Measurements from ENCODE around the gene FAM163B. TPM values are rescaled to one million over a fixed set of nuclear protein-coding genes. Genes with fewer than 3 reads are reported as not detected.

FAM163B gene
- total and polyA plus RNA-seq, 2 of the 8 experiments (the other 6 are each of a cell fraction or from before 2014, with no cell fraction given), result 0.63 to 1.0 TPM

GRCh38 chr9:133595910-133596309 is 13.3 kb downstream of the FAM163B start (continued):
- TF ChIP-seq, protein P1, sequence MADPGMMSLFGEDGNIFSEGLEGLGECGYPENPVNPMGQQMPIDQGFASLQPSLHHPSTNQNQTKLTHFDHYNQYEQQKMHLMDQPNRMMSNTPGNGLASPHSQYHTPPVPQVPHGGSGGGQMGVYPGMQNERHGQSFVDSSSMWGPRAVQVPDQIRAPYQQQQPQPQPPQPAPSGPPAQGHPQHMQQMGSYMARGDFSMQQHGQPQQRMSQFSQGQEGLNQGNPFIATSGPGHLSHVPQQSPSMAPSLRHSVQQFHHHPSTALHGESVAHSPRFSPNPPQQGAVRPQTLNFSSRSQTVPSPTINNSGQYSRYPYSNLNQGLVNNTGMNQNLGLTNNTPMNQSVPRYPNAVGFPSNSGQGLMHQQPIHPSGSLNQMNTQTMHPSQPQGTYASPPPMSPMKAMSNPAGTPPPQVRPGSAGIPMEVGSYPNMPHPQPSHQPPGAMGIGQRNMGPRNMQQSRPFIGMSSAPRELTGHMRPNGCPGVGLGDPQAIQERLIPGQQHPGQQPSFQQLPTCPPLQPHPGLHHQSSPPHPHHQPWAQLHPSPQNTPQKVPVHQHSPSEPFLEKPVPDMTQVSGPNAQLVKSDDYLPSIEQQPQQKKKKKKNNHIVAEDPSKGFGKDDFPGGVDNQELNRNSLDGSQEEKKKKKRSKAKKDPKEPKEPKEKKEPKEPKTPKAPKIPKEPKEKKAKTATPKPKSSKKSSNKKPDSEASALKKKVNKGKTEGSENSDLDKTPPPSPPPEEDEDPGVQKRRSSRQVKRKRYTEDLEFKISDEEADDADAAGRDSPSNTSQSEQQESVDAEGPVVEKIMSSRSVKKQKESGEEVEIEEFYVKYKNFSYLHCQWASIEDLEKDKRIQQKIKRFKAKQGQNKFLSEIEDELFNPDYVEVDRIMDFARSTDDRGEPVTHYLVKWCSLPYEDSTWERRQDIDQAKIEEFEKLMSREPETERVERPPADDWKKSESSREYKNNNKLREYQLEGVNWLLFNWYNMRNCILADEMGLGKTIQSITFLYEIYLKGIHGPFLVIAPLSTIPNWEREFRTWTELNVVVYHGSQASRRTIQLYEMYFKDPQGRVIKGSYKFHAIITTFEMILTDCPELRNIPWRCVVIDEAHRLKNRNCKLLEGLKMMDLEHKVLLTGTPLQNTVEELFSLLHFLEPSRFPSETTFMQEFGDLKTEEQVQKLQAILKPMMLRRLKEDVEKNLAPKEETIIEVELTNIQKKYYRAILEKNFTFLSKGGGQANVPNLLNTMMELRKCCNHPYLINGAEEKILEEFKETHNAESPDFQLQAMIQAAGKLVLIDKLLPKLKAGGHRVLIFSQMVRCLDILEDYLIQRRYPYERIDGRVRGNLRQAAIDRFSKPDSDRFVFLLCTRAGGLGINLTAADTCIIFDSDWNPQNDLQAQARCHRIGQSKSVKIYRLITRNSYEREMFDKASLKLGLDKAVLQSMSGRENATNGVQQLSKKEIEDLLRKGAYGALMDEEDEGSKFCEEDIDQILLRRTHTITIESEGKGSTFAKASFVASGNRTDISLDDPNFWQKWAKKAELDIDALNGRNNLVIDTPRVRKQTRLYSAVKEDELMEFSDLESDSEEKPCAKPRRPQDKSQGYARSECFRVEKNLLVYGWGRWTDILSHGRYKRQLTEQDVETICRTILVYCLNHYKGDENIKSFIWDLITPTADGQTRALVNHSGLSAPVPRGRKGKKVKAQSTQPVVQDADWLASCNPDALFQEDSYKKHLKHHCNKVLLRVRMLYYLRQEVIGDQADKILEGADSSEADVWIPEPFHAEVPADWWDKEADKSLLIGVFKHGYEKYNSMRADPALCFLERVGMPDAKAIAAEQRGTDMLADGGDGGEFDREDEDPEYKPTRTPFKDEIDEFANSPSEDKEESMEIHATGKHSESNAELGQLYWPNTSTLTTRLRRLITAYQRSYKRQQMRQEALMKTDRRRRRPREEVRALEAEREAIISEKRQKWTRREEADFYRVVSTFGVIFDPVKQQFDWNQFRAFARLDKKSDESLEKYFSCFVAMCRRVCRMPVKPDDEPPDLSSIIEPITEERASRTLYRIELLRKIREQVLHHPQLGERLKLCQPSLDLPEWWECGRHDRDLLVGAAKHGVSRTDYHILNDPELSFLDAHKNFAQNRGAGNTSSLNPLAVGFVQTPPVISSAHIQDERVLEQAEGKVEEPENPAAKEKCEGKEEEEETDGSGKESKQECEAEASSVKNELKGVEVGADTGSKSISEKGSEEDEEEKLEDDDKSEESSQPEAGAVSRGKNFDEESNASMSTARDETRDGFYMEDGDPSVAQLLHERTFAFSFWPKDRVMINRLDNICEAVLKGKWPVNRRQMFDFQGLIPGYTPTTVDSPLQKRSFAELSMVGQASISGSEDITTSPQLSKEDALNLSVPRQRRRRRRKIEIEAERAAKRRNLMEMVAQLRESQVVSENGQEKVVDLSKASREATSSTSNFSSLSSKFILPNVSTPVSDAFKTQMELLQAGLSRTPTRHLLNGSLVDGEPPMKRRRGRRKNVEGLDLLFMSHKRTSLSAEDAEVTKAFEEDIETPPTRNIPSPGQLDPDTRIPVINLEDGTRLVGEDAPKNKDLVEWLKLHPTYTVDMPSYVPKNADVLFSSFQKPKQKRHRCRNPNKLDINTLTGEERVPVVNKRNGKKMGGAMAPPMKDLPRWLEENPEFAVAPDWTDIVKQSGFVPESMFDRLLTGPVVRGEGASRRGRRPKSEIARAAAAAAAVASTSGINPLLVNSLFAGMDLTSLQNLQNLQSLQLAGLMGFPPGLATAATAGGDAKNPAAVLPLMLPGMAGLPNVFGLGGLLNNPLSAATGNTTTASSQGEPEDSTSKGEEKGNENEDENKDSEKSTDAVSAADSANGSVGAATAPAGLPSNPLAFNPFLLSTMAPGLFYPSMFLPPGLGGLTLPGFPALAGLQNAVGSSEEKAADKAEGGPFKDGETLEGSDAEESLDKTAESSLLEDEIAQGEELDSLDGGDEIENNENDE (IDR thresholded peaks at IDR 0.05; ENCODE audit: insufficient replicate concordance, low read length), result no peak
- no peak for TF ChIP-seq RAD21 (IDR thresholded peaks at IDR 0.05 in 1 of 2, conservative IDR thresholded peaks at IDR 0.05 in 1 of 2; ENCODE audit: low read depth in 2 of 2, low read length in 2 of 2)
- no peak for TF ChIP-seq SIX5 (IDR thresholded peaks at IDR 0.05; ENCODE audit: low read depth, low read length)
- no peak for TF ChIP-seq RBBP5 (IDR thresholded peaks at IDR 0.05; ENCODE audit: borderline replicate concordance, low read depth, low read length)
- TF ChIP-seq TAF7 (optimal IDR thresholded peaks at IDR 0.05; ENCODE audit: borderline replicate concordance, low read depth, low read length), result no peak
- no peak for TF ChIP-seq SP4 (IDR thresholded peaks at IDR 0.05; ENCODE audit: low read length)

Data from H1 (cell line).